Dedifferentiated amniotic fluid mesenchymal stem cell (primary cell): Measurements from ENCODE around the gene NDUFS1.
"Not testable (repeated sequence)": the region's sequence is repeated elsewhere in the genome, so short reads cannot be mapped to it uniquely, and the experiment has no call there.

Experiments
- DNase-seq: peaks from one replicate; pipeline ENCODE4 v3.0.0-alpha.2; 2016; ENCODE audit errors: extremely low spot score

Gene NDUFS1

DNA sequence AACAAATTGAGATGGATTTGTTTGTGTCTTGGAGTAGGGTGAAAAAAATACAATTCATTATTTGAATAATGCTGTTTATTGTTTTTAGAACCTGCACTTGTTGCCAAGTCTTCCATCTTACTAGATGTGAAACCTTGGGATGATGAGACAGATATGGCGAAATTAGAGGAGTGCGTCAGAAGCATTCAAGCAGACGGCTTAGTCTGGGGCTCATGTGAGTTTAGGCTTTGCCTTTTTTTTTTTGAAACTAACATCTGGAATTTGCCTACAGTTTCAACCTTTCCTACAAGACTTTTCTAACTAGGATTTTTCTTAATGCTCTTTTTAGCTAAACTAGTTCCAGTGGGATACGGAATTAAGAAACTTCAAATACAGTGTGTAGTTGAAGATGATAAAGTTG, 3.2 kb upstream of the NDUFS1 start:
- not testable (repeated sequence) for DNase-seq

DNA sequence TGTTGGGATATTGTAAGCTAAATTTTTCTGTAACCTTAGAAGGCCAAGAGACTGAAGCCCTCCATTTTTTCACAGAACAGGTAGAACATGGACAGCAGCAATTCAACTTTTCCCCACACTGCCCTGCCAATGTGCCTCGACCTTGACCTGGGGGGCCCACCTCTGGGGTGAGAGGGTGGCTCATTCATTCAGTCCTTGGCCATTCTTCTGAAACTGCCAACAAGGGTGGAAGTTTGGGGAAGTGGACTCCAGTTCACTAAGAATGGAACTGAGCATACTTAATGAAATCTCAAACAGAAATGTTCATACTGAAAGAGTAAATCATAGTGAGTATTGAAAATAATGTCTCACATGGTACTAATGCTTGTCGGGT, 1.5 kb upstream of the NDUFS1 start:
- no peak for DNase-seq

DNA sequence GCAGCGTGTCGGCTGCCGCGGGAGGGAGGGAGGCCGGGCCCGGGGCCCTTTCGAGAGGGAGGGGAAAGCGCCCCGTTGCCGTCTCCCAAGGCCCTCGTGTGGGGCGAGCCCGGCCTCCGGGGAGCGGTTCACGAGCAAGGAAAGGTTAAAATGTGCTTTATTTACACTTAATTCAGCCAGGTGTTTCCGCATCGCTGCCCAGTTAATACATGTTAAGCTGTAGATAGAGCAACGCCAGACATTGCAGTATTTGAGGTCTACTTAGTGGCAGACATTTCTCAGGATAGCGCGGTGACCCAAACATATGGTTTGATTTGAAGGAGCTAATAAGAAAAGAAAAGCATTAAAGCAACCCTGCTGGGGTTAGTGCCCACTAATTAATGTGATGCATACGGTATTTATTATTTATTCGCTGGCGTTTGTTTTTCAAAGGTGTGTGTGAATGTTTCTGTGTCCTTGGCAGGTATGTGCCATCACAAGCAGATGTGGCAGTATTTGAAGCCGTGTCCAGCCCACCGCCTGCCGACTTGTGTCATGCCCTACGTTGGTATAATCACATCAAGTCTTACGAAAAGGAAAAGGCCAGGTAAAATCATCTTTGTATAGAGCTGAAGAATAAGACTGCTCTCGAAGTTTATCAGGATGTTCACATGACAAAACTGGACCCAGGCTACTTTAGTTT, 1.0 kb upstream of the NDUFS1 start:
- no peak for DNase-seq

DNA sequence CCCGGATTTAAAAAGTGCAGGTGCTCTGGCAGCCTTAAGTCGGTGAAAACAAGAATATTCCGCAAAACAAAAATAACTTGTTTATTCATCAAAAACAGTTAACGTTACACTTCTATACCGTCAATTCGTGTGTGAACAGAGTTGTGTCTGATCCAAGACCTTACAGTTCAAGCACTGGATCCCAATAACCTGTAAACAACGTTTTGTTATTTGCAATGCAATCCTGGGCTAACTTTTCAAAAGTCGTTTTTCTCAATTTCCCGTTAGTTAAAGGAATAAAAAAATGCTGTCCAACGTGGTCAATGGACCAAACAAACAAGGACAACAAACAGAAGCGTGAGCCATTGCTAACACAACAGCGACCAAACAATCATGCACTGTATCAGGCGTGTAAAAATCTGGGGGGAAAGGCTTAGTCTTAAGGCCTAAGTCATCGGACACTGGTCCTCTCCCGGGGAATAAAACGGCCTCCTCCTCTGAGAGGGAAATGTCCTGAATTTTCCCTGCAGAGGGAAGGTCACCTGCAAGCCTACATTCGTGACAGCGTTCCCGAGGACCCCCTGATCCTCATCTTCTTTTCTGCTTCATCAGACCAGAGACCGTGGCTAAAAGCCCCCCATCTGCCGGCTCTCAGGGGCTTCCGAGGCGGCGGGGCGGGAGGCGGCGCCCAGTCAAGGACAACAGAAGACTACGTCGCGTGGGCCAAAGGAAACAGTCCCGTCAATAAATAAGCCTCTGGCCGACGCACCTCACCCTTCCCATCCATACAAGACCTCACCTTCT, 490 bp downstream of the NDUFS1 start:
- DNase-seq = no peak

DNA sequence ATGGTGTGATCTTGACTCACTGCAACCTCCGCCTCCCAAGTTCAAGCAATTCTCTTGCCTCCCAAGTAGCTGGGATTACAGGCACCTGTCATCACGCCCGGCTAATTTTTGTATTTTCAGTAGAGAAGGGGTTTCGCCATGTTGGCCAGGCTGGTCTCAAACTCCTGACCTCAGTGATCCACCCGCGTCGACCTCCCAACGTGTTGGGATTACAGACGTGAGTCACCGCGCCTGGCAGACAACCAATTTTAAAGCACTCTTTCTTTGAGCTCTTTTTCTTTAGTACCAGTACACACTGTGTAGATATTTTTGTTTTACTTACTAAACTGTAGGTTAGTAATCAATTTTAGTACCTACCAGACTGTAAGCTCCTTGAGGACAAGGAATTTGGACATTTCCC, 2.2 kb downstream of the NDUFS1 start:
- not testable (repeated sequence) for DNase-seq

DNA sequence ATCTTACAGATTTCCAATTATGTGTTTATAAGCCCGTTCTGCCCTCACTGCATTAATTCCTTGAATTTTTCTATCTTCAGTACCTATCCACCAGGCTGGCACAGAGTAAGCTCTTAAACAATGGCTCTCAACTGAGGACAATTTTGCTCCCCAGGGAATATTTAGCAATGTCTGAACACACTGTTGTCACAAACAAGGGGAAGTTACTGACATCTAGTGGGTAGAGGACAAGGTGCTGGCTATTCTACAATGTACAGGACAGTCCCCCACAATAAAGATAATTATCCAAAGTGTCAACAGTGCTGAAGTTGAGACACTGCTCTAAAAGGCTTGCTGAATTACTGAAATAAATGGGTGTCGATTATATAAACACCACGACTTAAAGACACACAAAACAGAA, 5.0 kb downstream of the NDUFS1 start:
- no peak for DNase-seq

DNA sequence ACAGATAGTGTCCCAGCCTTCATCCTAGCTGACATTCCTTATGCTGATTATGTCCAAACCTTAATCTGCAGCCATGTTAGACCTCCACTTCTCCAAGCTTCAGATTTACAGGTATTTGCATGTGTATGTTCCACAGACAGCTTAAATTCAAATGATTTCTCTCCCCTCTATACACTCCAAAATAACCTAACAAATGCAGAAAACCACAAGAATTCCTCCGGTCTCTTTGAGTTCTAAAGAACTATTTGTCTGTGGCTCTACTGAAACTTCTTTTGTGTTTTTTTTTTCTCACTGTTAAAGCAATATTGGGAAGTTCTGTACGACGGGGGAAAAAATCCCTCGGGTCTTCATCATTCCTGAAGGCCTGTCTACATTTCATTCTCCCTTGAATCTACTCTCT, 8.6 kb downstream of the NDUFS1 start:
- DNase-seq = no peak

DNA sequence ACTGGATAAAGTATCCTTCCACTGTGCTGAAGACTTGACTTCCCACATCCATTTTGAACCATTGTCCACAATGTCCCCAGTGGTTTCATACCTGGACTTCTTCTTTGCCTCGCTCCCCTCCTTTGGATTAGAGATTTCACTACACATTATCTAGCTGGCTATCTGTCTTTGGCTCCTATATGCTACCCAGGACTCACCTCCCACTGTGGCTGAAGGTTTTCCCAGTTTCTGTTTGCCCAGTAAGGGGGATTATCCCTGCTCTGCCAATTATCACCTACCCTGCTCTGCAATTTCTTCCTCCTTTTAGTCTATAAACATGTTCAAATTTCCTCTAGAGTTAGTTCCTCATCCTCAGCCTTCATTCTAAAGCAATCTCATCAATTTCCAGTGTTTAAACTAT, 9.1 kb downstream of the NDUFS1 start:
- DNase-seq = no peak

DNA sequence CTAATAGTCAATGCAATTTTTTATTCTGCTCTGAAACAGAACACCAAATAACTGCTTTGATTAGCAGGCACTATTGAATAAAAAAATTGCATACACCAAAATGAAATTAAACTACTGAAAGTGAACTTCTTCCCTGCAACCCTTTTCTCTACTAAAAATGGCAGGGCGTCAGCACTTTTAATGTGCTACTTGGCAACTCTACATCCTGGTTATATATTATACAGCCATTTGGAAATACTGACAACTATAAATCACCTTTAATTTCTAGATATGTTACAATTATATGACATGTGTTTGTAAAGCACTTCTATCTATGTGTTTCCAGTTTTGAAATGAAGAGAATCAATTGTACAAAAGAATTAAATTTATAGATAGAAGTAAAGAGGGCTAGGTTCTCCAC, 9.9 kb downstream of the NDUFS1 start:
- DNase-seq = no peak

DNA sequence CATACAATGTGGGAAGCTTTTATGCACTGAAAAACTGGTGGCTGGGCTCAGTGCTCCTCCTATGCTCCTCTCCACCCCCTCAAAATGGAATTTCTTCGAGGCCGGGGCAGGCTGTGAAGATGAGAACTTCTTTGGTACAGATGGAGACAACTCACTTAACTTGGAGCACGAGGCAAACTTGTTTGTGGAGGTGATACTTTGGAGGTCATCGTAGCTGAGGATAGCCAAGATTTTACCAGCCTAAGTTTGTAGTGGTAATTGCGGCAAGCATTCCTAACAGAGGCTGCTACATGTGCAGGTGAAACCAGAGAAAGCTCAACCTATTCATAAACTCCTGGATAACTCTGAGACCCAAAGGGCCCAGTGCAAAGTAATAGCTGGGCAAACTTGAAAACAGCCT, 13.6 kb downstream of the NDUFS1 start:
- no peak for DNase-seq

DNA sequence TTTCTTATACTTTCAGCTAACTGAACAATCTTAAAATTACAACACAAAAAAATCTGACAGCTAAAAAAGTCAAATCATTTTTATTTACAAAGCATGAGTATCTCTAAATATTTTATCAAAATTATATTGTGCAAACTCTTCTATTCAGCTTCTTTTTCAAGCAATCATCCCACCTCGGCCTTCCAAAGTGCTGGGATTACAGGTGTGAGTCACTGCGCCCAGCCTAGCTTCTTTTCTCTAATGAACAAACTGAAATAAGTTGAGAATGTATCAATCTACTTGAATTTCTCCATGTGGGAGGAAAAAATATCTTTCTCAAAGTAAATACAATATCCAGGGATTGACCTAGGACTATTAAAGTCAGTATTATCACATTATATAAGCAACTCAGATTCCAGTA, 14.9 kb downstream of the NDUFS1 start:
- DNase-seq = no peak

DNA sequence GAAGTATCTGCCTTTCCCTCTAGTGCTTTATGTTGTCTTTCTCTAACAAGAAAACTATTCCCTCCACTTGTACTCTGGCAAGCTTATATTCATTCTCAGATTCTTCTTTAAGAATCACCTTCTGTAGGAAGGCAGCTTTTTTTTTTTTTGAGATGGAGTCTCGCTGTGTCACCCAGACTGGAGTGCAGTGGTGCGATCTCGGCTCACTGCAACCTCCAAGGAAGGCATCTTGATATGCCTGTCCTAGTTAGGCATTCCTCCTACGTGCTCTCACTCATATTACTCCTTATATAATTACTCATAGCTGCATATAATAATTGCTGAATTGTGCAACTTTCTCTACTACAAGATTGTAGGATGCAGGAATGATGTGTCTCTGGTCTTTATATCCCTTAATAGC, 15.8 kb downstream of the NDUFS1 start:
- no peak for DNase-seq

DNA sequence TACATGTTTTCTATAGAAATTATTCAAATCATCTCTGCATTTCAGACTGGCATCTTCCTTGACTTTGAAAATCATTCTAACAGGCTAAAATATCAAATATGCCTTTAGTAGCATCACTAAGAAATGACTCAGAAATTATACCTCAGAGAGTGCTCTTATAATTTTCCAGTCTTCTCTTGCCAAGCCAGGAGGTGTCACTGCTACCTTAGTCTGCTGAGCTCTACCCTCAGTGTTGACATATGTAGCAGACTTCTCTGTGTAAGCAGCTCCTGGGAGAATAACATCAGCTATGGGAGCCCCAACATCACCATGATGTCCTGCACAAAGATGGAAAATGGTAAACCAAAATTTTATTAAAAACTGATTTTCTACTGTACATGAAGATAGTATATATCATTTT, 31.6 kb downstream of the NDUFS1 start:
- no peak for DNase-seq

DNA sequence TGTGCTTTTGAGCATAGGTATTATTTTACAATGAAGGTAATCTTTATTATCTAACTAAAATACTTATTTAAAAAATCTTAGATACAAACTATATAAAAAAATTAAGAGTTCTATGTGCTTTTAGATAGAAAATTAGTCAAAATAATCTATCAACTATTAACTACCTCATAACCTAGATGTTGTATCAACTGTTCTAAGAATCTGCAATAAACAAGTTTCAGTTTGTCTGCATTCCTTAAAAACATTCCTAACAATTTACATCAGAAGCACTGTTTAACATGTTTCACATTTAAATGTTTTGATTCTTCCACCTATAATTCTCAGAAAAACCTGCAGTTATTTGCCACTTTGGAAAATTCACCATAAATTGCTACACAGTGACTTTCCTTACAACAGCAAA, 33.3 kb downstream of the NDUFS1 start:
- DNase-seq = no peak

DNA sequence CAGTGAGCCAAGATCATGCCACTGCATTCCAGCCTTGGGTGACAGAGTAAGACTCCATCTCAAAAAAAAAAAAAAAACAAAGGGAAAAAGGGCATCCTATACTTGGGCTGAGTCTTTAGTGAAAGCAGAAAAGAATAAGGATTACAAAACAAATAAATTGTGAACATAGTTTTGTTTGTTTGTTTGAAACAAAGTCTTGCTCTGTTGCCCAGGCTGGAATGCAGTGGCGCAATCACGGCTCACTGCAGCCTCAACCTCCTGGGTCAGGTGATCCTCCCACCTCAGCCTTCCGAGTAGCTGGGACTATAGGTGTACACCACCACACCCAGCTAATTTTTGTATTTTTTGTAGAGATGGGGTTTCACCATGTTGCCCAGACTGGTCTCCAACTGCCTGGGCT, 36.7 kb downstream of the NDUFS1 start:
- not testable (repeated sequence) for DNase-seq

DNA sequence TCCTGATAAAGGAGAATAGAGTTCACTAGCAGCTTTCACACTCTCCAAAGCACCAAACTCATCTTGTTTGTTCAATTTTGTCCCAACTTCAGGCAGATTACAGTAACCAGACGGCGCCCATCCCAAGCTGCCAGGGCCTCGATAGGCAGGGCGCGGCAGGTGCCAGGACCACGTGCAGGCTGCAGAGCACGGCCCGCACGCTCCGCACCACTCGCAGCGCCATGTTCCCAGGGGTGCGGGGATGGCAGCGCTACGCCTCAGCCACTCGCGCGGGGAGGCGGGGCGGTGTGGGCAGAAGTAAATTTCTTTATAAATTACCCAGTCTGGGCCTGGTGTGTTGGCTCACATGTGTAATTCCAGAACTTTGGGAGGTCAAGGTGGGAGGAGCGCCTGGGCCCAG, 43.0 kb downstream of the NDUFS1 start:
- peak; percentile 1 for DNase-seq

DNA sequence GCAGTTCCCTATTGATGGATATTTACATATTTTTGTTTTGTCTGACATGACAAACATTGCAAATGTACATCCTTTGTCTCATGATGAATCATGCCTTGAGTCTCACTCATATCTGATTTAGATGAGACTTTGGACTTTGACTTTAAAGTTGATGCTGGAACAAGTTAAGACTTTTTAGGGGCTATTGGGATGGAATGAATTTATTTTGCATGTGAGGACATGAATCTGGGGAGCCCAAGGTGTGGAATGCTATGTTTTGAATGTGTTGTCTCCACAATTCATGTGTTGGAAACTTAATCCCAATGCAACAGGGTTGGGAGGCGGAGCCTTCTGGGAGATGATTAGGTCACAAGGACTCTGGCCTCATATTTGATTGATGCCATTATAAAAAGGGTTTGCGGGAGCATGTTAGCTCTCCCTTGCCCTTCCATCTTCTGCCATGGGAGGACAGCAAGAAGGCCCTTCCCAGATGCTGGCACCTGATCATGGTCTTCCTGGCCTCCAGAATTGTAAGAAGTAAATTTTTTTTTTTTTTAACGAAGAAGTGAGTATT, 44.1 kb downstream of the NDUFS1 start:
- peak; percentile 5 for DNase-seq

DNA sequence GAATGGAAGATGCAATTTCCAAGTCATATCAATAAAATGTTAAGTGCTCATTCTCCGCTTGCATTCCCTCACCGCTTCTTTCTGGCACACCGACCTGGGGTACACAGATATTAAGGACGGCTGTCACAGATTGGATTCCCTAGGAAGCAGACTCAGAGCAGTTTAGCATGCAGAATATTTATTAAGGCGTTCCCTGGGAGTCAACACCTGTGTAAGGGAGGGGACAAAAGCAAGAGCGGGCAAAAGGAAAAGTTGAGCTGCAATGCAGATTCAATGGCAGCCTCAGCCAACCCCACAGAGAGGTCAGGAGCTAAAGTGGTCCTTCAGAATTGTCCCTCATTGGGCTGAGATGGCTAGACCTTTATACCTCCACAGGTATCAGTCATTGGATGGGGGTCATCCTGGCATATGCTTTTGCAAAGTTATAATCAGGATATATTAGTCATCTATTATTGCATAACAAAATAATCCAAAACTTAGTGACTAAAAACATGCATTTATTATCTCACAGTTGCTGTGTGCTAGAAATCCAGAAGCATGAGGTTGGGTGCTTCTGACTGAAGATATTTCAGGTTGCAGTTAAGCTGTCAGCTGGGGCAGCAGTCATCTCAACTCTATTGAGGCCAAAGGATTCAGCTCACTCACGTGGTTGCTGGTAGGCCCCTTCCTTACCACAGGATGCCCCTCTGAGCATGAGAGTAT, 46.2 kb downstream of the NDUFS1 start:
- DNase-seq = no peak

DNA sequence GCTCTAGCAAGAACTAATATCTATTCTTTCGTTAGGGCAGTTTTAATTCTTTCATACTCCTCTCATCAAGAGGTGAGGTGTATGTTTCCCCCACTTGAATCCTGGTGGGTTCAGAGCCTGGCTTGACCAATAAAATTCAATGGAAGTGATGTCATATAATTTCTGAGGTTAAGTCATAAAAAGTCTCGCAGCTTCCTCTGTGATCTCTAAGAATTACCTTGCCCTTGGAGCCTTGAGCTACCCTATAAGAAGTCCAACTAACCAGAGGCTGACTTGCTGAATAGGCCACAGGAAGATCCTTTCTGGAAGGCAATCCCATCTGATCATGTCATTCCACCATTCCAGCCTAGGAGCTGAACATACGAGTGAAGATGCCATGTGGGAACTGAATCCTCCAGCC, 47.1 kb downstream of the NDUFS1 start:
- no peak for DNase-seq

DNA sequence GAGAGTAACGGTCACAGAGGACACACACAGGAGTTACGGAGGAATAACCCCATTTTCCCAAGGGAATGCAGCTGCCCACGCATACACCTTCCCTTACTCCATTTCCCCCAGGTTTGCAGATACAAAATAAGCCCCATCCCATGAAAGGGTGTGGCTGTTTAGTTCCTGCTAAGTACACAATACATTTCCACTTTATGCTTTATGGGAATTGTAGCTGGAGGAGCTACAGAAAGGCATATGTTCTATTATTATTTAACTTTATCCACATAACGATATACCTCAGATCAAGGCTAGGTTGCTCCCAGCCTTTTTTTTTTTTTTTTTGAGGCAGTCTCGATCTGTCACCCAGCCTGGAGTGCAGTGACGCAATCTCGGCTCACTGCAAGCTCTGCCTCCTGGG, 50.5 kb downstream of the NDUFS1 start:
- DNase-seq = no peak

DNA sequence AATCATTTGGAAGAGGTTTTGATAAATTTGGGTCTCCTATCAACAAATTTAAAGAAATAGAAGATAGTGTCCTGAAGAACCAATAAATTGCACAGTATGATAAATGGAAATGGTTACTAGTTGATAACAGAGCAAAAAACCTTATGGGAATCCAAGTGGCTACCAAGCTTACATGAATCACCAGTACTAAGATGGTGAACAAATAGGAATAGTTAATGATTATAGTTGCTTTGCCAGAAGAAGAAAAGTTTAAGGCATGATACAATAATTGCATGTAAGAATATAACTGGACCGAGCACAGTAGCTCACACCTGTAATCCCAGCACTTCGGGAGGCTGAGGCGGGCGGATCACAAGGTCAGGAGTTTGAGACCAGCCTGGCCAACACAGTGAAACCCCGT, 53.7 kb downstream of the NDUFS1 start:
- no peak for DNase-seq

DNA sequence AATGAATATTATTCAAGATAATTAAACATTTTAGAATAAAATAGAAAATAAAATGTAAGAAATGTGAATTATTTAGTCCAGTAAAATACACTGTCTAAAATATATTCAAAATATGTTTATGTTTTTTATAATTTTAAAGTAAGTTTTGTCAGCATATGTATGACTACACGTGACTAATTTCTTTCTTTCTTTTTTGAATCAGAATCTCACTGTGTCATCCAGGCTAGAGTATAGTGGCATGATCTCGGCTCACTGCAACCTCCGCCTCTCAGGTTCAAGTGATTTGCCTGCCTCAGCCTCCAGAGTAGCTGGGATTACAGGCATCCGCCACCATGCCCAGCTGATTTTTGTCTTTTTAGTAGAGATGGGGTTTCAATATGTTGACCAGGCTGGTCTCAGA, 54.2 kb downstream of the NDUFS1 start:
- no peak for DNase-seq

DNA sequence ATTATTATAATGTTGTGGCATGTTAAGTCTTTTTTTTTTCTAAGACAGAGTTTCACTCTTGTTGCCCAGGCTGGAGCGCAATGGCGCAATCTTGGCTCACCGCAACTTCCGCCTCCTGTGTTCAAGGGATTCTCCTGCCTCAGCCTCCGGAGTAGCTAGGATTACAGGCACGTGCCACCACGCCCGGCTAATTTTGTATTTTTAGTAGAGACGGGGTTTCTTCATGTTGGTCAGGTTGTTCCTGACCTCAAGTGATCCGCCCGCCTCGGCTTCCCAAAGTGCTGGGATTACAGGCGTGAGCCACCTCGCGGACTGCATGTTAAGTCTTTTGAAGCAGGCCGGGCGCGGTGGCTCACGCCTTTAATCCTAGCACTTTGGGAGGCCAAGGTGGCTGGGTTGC, 60.4 kb downstream of the NDUFS1 start:
- DNase-seq = not testable (repeated sequence)
